A549 (cell line): ENCODE measurements around the gene PBX4.

Experiments
- CEBPB ChIP-seq, 2 experiments: fragments of >200 bp in 1 of 2; sonication (Bioruptor Twin) in 1 of 2; formaldehyde crosslinking in 1 of 2; IDR thresholded peaks; 2 replicates each; pipeline ENCODE4 v1.6.1; 2012 to 2016
- CTCF ChIP-seq: fragments of >200 bp; sonication (Bioruptor Twin); formaldehyde crosslinking; IDR thresholded peaks from 3 replicates; pipeline ENCODE4 v1.5.1; 2016
- ESRRA ChIP-seq: fragments of 150-350 bp; IDR thresholded peaks from 2 replicates; pipeline ENCODE4 v1.6.1; 2014; ENCODE audit warnings: mild to moderate bottlenecking, low read length, borderline replicate concordance
- HMGXB4 ChIP-seq: fragments of 250-450 bp; sonication (Bioruptor Pico); IDR thresholded peaks from 2 replicates; pipeline ENCODE4 v1.5.0; 2021; ENCODE audit warnings: mild to moderate bottlenecking, moderate library complexity, borderline replicate concordance
- MAZ ChIP-seq: fragments of 150-350 bp; IDR thresholded peaks from 2 replicates; pipeline ENCODE4 v1.6.1; 2014; ENCODE audit warnings: antibody characterized with exemption, low read depth, low read length, borderline replicate concordance
- POLR2A ChIP-seq: IDR thresholded peaks from 2 replicates; pipeline ENCODE4 v1.6.1; 2012; ENCODE audit warnings: mild to moderate bottlenecking, low read length
- SMC3 ChIP-seq: fragments of >200 bp; sonication (Bioruptor Twin); formaldehyde crosslinking; IDR thresholded peaks from 3 replicates; pipeline ENCODE4 v1.6.1; 2018; ENCODE audit warnings: inconsistent platforms
- USF2 ChIP-seq: fragments of 450-650 bp; IDR thresholded peaks from 2 replicates; pipeline ENCODE4 v1.6.1; 2014; ENCODE audit warnings: antibody characterized with exemption

GRCh38 chr19:19530889-19531288 is 87.6 kb downstream of the PBX4 start:
- TF ChIP-seq POLR2A (no peak), HMGXB4 (CRISPR knock-in tag) (no peak), MAZ (no peak), USF2 (no peak), CTCF (no peak), ESRRA (no peak), CEBPB (IDR thresholded peaks at IDR 0.05) (no peak), SMC3 (no peak)
